Fibroblast of lung (primary cell): ENCODE measurements around the gene RAB1B. TPM values are rescaled to one million over a fixed set of nuclear protein-coding genes. Genes with fewer than 3 reads are reported as not detected.
A peak's percentile ranks its signal among the peaks of the same experiment; 100 is the strongest.

Experiments
- DNase-seq, 2 donors: peaks; one replicate each; pipeline versions ENCODE4 v3.0.0 to v3.0.0-alpha.2; 2010; ENCODE audit warnings: low read depth in 2 of 2
- H2AFZ ChIP-seq: 2 replicates; pipeline ENCODE4 v1.5.1; 2012; ENCODE audit warnings: low read length, control low read depth, inconsistent platforms
- H3K27ac ChIP-seq: 2 replicates; pipeline ENCODE4 v1.5.1; 2011; ENCODE audit warnings: low read length, control low read depth; ENCODE audit not compliant: insufficient read depth
- H3K27me3 ChIP-seq: 2 replicates; pipeline ENCODE4 v1.5.1; 2011; ENCODE audit warnings: mild to moderate bottlenecking, low read length; ENCODE audit not compliant: control insufficient read depth, insufficient read depth
- H3K36me3 ChIP-seq: 2 replicates; pipeline ENCODE4 v1.5.1; 2011; ENCODE audit warnings: low read length; ENCODE audit not compliant: control insufficient read depth, insufficient read depth
- H3K4me1 ChIP-seq: 2 replicates; pipeline ENCODE4 v1.5.1; 2011; ENCODE audit warnings: low read length; ENCODE audit not compliant: control insufficient read depth, insufficient read depth; ENCODE audit errors: extremely low read depth
- H3K4me2 ChIP-seq: 2 replicates; pipeline ENCODE4 v1.5.1; 2011; ENCODE audit warnings: low read length, control low read depth; ENCODE audit not compliant: insufficient read depth; ENCODE audit errors: extremely low read depth
- H3K4me3 ChIP-seq, 4 experiments: fragments of 200-600 bp in 1 of 4; sonication (generic) in 1 of 4; replicated peaks in 1 of 4; 2 replicates each; pipeline ENCODE4 v1.5.1; 2011 to 2016; ENCODE audit warnings: low read length in 4 of 4, low read depth in 3 of 4, mild to moderate bottlenecking in 3 of 4, control low read depth in 2 of 4, inconsistent platforms in 1 of 4, mixed read lengths in 1 of 4; ENCODE audit not compliant: insufficient read depth in 1 of 4; ENCODE audit errors: control extremely low read depth in 1 of 4
- H3K79me2 ChIP-seq: 2 replicates; pipeline ENCODE4 v1.5.1; 2012; ENCODE audit warnings: mild to moderate bottlenecking, low read length, inconsistent platforms; ENCODE audit not compliant: control insufficient read depth, insufficient read depth
- H3K9ac ChIP-seq: 2 replicates; pipeline ENCODE4 v1.5.1; 2011; ENCODE audit warnings: mild to moderate bottlenecking, low read length, control low read depth; ENCODE audit not compliant: insufficient read depth
- H3K9me3 ChIP-seq: 2 replicates; pipeline ENCODE4 v1.5.1; 2012; ENCODE audit warnings: low read depth, low read length; ENCODE audit not compliant: control insufficient read depth, insufficient read depth
- H4K20me1 ChIP-seq: 2 replicates; pipeline ENCODE4 v1.5.1; 2011; ENCODE audit warnings: low read length; ENCODE audit not compliant: control insufficient read depth, insufficient read depth; ENCODE audit errors: extremely low read depth
- EZH2 ChIP-seq: IDR thresholded peaks from 2 replicates; pipeline ENCODE4 v1.5.1; 2012; ENCODE audit warnings: low read length, control low read depth, mild to moderate bottlenecking; ENCODE audit errors: missing control alignments
- polyA plus RNA-seq, 2 donors: library from polyadenylated mRNA; depleted of rRNA in 1 of 2; stranded (reverse) in 1 of 2; unstranded in 1 of 2; fragments of >200 nt; gene quantifications; 2 replicates each; pipeline ENCODE4 v1.2.1, GENCODE V29; 2011 to 2012; ENCODE audit warnings: missing spikeins in 1 of 2
- total RNA-seq: library from RNA; depleted of rRNA; stranded (reverse); fragments of >200 nt; gene quantifications from 2 replicates; pipeline ENCODE4 v1.2.1, GENCODE V29; 2014
- TF ChIP-seq, protein P1 (sequence below), 2 donors: IDR thresholded peaks in 1 of 2; conservative IDR thresholded peaks in 1 of 2; 1 replicate in 1 of 2; 2 replicates in 1 of 2; pipeline ENCODE4 v1.5.1; 2011 to 2012; ENCODE audit warnings: low read length in 2 of 2, control low read depth in 1 of 2, inconsistent platforms in 1 of 2, low read depth in 1 of 2, mild to moderate bottlenecking in 1 of 2

Gene RAB1B
- total and polyA plus RNA-seq, 2 donors (not counting 1 experiment from before 2014, with no cell fraction given) = 63.6 to 140 TPM

DNA sequence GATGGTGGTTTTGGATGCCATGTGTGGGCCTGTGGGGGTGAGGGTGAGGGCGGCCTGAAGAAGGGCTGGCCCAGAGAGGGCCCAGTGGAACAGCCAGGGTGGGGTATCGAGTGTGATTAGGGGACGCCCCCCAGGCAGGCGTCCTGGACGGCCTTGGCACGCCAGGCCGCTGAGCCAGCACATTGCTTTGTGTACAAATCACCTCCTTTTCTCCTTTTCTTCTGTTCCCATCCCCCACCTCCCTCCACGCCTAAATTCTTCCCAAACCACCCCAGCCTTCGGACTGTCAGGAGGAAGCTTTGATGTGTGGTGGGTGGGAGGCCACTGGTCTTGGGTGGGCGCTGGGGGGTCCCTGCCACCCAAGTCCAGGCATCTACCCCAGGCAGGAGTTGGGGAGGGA, 56.2 kb downstream of the RAB1B start:
- Histone ChIP-seq H3K4me3 (no peak overlapping the region), H2AFZ (no peak overlapping the region), H4K20me1 (no peaks in the 10 kb centered on the region), H3K27me3 (no peaks in the 10 kb centered on the region), H3K4me2 (peak overlapping the region; percentile 13), H3K27ac (peak overlapping the region; percentile 54), H3K79me2 (no peaks in the 10 kb centered on the region), H3K9me3 (no peaks in the 10 kb centered on the region), H3K9ac (no peak overlapping the region), H3K4me1 (peaks cover 48% of the 10 kb centered on the region), H3K36me3 (no peaks in the 10 kb centered on the region)
- TF ChIP-seq, protein P1, sequence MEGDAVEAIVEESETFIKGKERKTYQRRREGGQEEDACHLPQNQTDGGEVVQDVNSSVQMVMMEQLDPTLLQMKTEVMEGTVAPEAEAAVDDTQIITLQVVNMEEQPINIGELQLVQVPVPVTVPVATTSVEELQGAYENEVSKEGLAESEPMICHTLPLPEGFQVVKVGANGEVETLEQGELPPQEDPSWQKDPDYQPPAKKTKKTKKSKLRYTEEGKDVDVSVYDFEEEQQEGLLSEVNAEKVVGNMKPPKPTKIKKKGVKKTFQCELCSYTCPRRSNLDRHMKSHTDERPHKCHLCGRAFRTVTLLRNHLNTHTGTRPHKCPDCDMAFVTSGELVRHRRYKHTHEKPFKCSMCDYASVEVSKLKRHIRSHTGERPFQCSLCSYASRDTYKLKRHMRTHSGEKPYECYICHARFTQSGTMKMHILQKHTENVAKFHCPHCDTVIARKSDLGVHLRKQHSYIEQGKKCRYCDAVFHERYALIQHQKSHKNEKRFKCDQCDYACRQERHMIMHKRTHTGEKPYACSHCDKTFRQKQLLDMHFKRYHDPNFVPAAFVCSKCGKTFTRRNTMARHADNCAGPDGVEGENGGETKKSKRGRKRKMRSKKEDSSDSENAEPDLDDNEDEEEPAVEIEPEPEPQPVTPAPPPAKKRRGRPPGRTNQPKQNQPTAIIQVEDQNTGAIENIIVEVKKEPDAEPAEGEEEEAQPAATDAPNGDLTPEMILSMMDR (conservative IDR thresholded peaks at IDR 0.05 in 1 of 2, IDR thresholded peaks at IDR 0.05 in 1 of 2; ENCODE audit: low read depth in 1 of 2, low read length in 2 of 2) = no peak
- no peak for TF ChIP-seq EZH2
- peak; percentile 44 to 61 for DNase-seq

- H3K4me1 ChIP-seq = peaks cover 48% of the 10 kb centered on the region
- DNase-seq = peak in 1 of 2 donors; percentile 9
- no peaks in the 10 kb centered on the region for H3K79me2 ChIP-seq
- peak overlapping the region; percentile 31 for H3K27ac ChIP-seq
- H3K9me3 ChIP-seq = no peaks in the 10 kb centered on the region
- no peak overlapping the region for H3K9ac ChIP-seq
- H2AFZ ChIP-seq = no peak overlapping the region
- H4K20me1 ChIP-seq = no peaks in the 10 kb centered on the region
- H3K27me3 ChIP-seq = no peaks in the 10 kb centered on the region
- H3K36me3 ChIP-seq = no peaks in the 10 kb centered on the region
- no peak overlapping the region for H3K4me2 ChIP-seq
- no peak overlapping the region for H3K4me3 ChIP-seq
- TF ChIP-seq EZH2 = no peak
- TF ChIP-seq, protein P1 (conservative IDR thresholded peaks at IDR 0.05 in 1 of 2, IDR thresholded peaks at IDR 0.05 in 1 of 2; ENCODE audit: low read depth in 1 of 2, low read length in 2 of 2) = no peak
Observed at GRCh38 chr11:66325263-66325671, 56.8 kb downstream of the RAB1B start.

DNA sequence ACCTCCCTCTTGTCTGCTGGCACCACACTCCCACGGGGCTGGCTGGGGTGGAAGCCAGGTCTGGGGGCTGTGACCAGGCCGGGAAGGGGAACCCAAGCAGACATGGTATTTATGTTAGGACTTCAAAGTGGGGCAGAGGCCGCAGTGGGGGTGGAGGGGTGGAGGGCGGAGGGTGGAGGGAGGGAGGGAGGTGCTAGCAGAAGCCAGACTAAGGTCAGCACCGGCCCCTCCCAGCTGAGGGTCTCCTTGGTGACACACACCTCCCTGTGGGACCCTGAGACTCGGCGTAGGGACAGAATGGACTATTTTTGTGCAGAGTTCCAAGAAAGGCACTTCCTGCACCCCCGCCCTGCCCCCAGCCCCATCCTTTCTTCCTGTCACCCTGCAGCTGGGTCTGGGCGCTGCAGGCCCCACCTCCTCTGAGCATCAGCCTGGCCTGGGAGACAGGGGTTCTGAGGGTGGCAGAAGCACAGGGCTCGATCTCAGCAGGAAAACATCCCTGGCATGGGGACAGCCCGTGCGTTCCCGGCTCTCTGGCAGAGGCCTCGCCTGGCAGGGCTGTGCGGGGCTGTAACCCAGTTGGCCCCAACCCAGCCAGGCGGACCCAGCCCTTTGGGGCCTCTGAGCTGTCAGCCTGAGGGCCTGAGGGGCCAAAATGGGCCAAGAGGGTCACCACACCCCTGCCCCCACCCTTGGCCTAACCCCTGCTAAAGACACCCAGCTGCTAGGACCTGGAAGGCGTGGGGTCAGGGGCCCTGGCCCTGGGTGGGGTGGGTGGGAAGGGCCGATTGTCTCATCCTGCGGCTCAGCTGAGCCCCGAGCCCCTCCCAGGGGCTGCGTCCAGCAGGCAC, 58.0 kb downstream of the RAB1B start:
- Histone ChIP-seq H3K4me1 (peaks cover 48% of the 10 kb centered on the region), H4K20me1 (no peaks in the 10 kb centered on the region), H3K27me3 (no peaks in the 10 kb centered on the region), H3K4me2 (no peak overlapping the region), H3K4me3 (no peak overlapping the region), H3K36me3 (peaks cover 6% of the 10 kb centered on the region), H3K9ac (peak overlapping the region; percentile 50), H3K9me3 (no peaks in the 10 kb centered on the region), H3K27ac (peak overlapping the region; percentile 89), H2AFZ (no peak overlapping the region), H3K79me2 (no peaks in the 10 kb centered on the region)
- no peak for TF ChIP-seq EZH2
- TF ChIP-seq, protein P1 (conservative IDR thresholded peaks at IDR 0.05 in 1 of 2, IDR thresholded peaks at IDR 0.05 in 1 of 2; ENCODE audit: low read depth in 1 of 2, low read length in 2 of 2) = no peak
- DNase-seq = peak; percentile 33 to 78

Other genes starting within 250 kb of the RAB1B start
- gene CATSPER1, start 242.2 kb upstream of the RAB1B start, total RNA-seq = not detected in 2 replicates
- 0.28 TPM in 1 of 2 replicates, not detected in the other for gene CATSPER1, start 242.2 kb upstream of the RAB1B start, polyA plus RNA-seq
- gene GAL3ST3, start 219.5 kb upstream of the RAB1B start, total RNA-seq = under 0.01 TPM in 1 of 2 replicates, not detected in the other
- not detected in 2 replicates for gene GAL3ST3, start 219.5 kb upstream of the RAB1B start, polyA plus RNA-seq
- 108 TPM in 2 replicates for gene SF3B2, start 216.3 kb upstream of the RAB1B start, total RNA-seq
- gene SF3B2, start 216.3 kb upstream of the RAB1B start, polyA plus RNA-seq = 87.7 and 122 TPM in 2 replicates
- gene PACS1, start 198.4 kb upstream of the RAB1B start, total RNA-seq = 16.4 and 25.9 TPM in 2 replicates
- 27.7 and 28.5 TPM in 2 replicates for gene PACS1, start 198.4 kb upstream of the RAB1B start, polyA plus RNA-seq
- gene KLC2, start 10.9 kb upstream of the RAB1B start, total RNA-seq = 17.3 and 17.5 TPM in 2 replicates
- gene KLC2, start 10.9 kb upstream of the RAB1B start, polyA plus RNA-seq = 7.4 and 10.1 TPM in 2 replicates
- gene CNIH2, start 9.5 kb downstream of the RAB1B start, total RNA-seq = 0.17 TPM in 1 of 2 replicates, not detected in the other
- 0.57 and 1.4 TPM in 2 replicates for gene CNIH2, start 9.5 kb downstream of the RAB1B start, polyA plus RNA-seq
- 134 and 167 TPM in 2 replicates for gene YIF1A, start 20.5 kb downstream of the RAB1B start, total RNA-seq
- gene YIF1A, start 20.5 kb downstream of the RAB1B start, polyA plus RNA-seq = 160 and 161 TPM in 2 replicates
- gene TMEM151A, start 23.3 kb downstream of the RAB1B start, total RNA-seq = under 0.01 TPM in 2 replicates
- gene TMEM151A, start 23.3 kb downstream of the RAB1B start, polyA plus RNA-seq = not detected in 2 replicates
- 52.6 and 95.6 TPM in 2 replicates for gene CD248, start 48.4 kb downstream of the RAB1B start, total RNA-seq
- 98.8 and 132 TPM in 2 replicates for gene CD248, start 48.4 kb downstream of the RAB1B start, polyA plus RNA-seq
- 12.6 and 22.1 TPM in 2 replicates for gene RIN1, start 67.8 kb downstream of the RAB1B start, total RNA-seq
- 6.3 and 10.6 TPM in 2 replicates for gene RIN1, start 67.8 kb downstream of the RAB1B start, polyA plus RNA-seq
- 43.9 and 50.6 TPM in 2 replicates for gene BRMS1, start 76.5 kb downstream of the RAB1B start, total RNA-seq
- 25.7 and 41.6 TPM in 2 replicates for gene BRMS1, start 76.5 kb downstream of the RAB1B start, polyA plus RNA-seq
- gene B4GAT1, start 79.0 kb downstream of the RAB1B start, total RNA-seq = 34.7 and 48.9 TPM in 2 replicates
- gene B4GAT1, start 79.0 kb downstream of the RAB1B start, polyA plus RNA-seq = 13.1 and 15.7 TPM in 2 replicates
- under 0.01 and 0.17 TPM in 2 replicates for gene SLC29A2, start 103.1 kb downstream of the RAB1B start, total RNA-seq
- 0.15 and 1.7 TPM in 2 replicates for gene SLC29A2, start 103.1 kb downstream of the RAB1B start, polyA plus RNA-seq
- gene NPAS4, start 152.4 kb downstream of the RAB1B start, total RNA-seq = not detected in 2 replicates
- 0.08 and 0.16 TPM in 2 replicates for gene NPAS4, start 152.4 kb downstream of the RAB1B start, polyA plus RNA-seq
- gene MRPL11, start 170.2 kb downstream of the RAB1B start, total RNA-seq = 32.7 and 39.3 TPM in 2 replicates
- gene MRPL11, start 170.2 kb downstream of the RAB1B start, polyA plus RNA-seq = 35.7 and 55.9 TPM in 2 replicates
- 16.2 and 20.3 TPM in 2 replicates for gene PELI3, start 198.3 kb downstream of the RAB1B start, total RNA-seq
- gene PELI3, start 198.3 kb downstream of the RAB1B start, polyA plus RNA-seq = 5.0 and 5.1 TPM in 2 replicates
- 28.2 and 39.6 TPM in 2 replicates for gene DPP3, start 211.8 kb downstream of the RAB1B start, total RNA-seq
- gene DPP3, start 211.8 kb downstream of the RAB1B start, polyA plus RNA-seq = 33.6 and 42.1 TPM in 2 replicates
- gene BBS1, start 242.0 kb downstream of the RAB1B start, total RNA-seq = 20.3 and 20.5 TPM in 2 replicates
- 11.6 and 16.5 TPM in 2 replicates for gene BBS1, start 242.0 kb downstream of the RAB1B start, polyA plus RNA-seq